ENCODE results near the gene BOC. TPM values are rescaled to one million over a fixed set of nuclear protein-coding genes. Genes with fewer than 3 reads are reported as not detected.

The BOC gene
- total RNA-seq, 1 experiment from 2014 or later, result 3.5 TPM

GRCh38 chr3:113225286-113225685, 13.9 kb downstream of the BOC start:
- Histone ChIP-seq H4K8ac (replicated peaks; ENCODE audit: insufficient read length, low read depth, low read length) (no peak overlapping the region), H4K91ac (ENCODE audit: insufficient read length, low read depth, low read length) (no peak overlapping the region), H3K14ac (ENCODE audit: insufficient read depth, low read length) (no peak overlapping the region), H3K27me3 (ENCODE audit: insufficient read depth, low read length) (no peaks in the 10 kb centered on the region), H3K9me3 (ENCODE audit: control insufficient read depth, low read depth, low read length) (no peaks in the 10 kb centered on the region), H3K4ac (ENCODE audit: low read depth, low read length) (no peak overlapping the region), H2BK12ac (ENCODE audit: insufficient read length, low read depth, low read length) (no peak overlapping the region), H2BK120ac (ENCODE audit: low read depth, low read length, poor library complexity, severe bottlenecking) (no peak overlapping the region), H2AFZ (ENCODE audit: low read length) (no peak overlapping the region), H3K18ac (ENCODE audit: insufficient read length, low read depth, low read length) (no peak overlapping the region), H2BK20ac (ENCODE audit: low read depth, low read length, poor library complexity, severe bottlenecking) (no peak overlapping the region), H2AK5ac (ENCODE audit: insufficient read length, low read length) (no peak overlapping the region), H2BK15ac (ENCODE audit: low read depth, low read length) (no peak overlapping the region), H4K20me1 (ENCODE audit: control insufficient read depth, insufficient read depth, insufficient read length) (no peaks in the 10 kb centered on the region), H3T11ph (ENCODE audit: low read length) (no peak overlapping the region), H3K4me1 (ENCODE audit: insufficient read depth, low read length) (peaks cover 2% of the 10 kb centered on the region), H3K79me2 (ENCODE audit: insufficient read depth, low read length) (no peaks in the 10 kb centered on the region), H3K56ac (ENCODE audit: insufficient read length, low read depth, low read length) (no peak overlapping the region), H3K4me2 (ENCODE audit: insufficient read depth, insufficient read length, low read length) (no peak overlapping the region), H3K27ac (ENCODE audit: insufficient read length, low read depth, low read length) (no peak overlapping the region), H3K23me2 (ENCODE audit: insufficient read length, low read depth, low read length, poor library complexity, severe bottlenecking) (no peaks in the 10 kb centered on the region), H3K23ac (ENCODE audit: insufficient read length, low read depth, low read length) (no peak overlapping the region), H2BK5ac (ENCODE audit: insufficient read length, low read length) (no peak overlapping the region), H4K5ac (ENCODE audit: insufficient read length, low read depth, low read length) (no peak overlapping the region), H3K9ac (ENCODE audit: extremely low read depth, insufficient read length, low read length) (no peak overlapping the region), H3K79me1 (ENCODE audit: insufficient read depth, low read depth, low read length, poor library complexity, severe bottlenecking) (no peaks in the 10 kb centered on the region)
- no peak overlapping the region for H3K4me3 Mint-ChIP-seq
- H3K9me3 Mint-ChIP-seq, result no peaks in the 10 kb centered on the region
- no peak overlapping the region; a peak in 1 of 7 replicates for H3K27ac Mint-ChIP-seq
- H3K36me3 Mint-ChIP-seq (ENCODE audit: insufficient read depth in 1 of 3, low read depth in 3 of 3), result peaks cover 0 to 6% (median 5%) of the 10 kb centered on the region in 3 experiments; a peak in 2 of 7 replicates
- H3K27me3 Mint-ChIP-seq (ENCODE audit: low read depth), result no peaks in the 10 kb centered on the region; the same call in none of the 2 replicates
- no CpG with 5 or more reads among the region's 2 CpGs for WGBS (ENCODE audit: extremely low coverage, insufficient read length, low lambda C conversion rate)
- H3K4me1 Mint-ChIP-seq, result peaks cover 43 to 44% of the 10 kb centered on the region in 2 experiments
- no peak for TF ChIP-seq CTCF (conservative IDR thresholded peaks at IDR 0.05)
- DNase-seq, result no peak
